HG03095 (cell line): ENCODE data around the gene P2RY2.

ENCODE experiments used
- ATAC-seq: cut with Tn5 transposase; IDR thresholded peaks from one replicate; pipeline ENCODE4 v1.9.1; 2021; ENCODE audit warnings: moderate library complexity; ENCODE audit not compliant: unreplicated experiment

Gene P2RY2

GRCh38 chr11:73281796-73282660 is 63.9 kb downstream of the P2RY2 start:
- no peak for ATAC-seq

DNA sequence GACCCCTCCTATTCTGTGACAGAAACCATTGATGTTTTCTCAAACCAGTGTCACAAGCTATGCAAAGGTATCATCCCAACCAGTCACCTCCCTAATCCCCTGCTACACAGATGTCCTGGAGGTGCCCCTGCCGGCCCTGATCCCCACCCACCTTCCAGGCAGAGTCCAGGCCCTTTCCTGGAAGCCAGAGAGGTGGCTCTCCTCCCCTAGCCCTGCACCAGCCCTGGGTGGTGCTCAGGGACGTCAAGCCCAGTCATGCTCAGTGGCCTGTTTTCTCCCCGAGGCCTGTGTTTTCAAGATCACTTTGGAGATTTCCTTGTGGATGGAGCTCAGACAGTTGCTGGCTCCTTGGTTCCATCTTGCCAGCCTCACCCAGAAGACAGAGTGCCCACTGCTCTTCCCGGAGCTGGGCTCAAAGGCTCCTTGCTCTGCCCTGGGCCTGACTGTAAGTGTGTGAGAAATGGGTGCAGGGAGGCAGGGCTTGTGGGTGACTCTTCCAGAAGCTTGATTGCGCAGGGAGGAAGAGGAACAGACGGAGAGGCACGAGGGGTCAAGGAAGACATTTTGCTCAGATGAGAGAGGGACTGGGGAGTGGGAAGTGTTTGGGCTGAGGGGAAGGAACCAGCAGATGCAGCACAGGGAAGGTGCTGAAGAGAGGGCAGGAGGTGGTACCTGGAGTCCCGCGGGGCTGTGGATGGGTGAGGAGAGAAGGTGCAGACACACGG is 65.4 kb downstream of the P2RY2 start:
- no peak for ATAC-seq

DNA sequence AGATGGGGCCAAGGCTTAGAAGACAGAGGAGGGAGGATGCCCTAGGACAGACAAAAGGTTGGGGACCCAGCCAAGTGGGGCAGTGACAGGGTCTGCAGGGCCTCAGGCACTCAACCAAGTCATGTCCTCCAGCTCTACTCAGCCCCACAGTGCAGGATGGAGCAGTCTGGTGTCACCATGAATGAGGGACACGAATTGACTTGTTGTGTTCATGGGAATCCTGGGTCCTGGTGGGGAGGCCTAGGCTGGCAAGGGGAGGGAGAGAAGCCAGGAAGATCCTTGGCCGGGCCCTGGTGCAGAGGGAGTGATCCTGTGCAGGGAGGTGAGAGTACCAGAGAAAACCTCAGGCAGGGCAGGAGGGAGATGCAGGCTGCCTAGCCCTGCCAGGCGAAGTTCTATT is 66.0 kb downstream of the P2RY2 start:
- ATAC-seq = no peak

DNA sequence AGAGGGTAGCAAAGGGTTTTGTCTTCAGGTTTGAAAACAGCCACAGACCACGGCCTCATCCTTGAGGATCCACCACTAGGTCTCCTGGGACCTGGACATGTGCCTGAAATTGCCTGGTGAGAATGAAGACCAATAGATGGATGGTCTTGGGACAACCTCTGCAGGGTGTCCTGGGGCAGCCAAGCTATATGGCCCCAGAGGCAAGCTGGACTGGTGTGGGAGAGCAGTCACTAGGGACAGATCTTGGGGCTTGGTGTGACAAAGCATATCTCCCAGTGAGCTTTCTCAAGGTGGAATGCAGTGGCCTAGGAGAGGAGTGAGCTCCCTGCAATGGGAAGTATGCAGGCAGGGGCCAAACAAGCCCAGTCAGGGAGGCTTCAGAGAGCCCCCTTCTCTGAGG is 67.6 kb downstream of the P2RY2 start:
- no peak for ATAC-seq
